ENCODE results near the gene USF2. TPM values are rescaled to one million over a fixed set of nuclear protein-coding genes. Genes with fewer than 3 reads are reported as not detected.

The USF2 gene
- total RNA-seq, 4 donors from 2014 or later, result 42.4 to 121 (median 99.2) TPM

DNA sequence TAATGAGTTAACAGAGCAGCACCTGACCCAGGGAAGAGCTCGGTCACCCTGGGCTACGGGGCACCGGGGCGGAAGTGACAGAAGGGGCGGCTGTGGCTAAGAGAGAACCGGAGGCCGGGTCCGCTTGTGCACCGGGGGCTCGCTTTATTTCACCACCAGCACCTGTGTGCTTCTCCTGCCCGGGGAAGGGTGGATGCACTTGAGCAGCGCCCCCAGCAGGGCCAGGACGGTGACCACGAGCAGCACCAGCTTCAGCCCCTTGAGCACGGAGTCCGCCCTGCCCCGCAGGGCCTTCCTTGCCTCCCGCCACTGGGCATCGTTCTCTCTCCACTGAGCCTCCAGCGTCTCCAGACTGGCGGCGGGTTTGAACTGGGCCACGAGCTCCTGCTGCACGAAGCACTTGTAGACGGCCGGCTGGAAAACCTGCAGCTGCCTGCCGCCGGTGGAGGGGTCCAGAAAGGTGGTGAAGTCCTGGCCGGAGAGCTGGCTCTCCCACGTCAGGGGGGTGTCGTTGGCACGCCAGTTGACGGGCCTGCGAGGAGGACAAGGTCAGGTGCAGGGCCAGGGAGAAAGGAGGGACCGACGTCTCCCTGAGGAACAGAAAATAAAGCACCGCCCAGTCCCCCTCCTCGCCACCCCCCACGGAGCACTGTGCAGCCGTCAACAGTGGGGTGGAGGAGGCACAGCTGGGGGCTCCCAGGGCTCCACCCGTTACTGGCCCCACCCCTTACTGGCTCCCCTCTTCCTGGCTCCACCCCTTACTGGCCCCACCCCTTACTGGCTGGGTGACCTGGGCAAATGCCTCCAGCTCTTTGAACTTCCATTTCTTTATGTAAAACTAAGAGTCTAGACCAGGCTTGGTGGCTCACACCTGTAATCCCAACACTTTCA, 43.8 kb upstream of the USF2 start:
- no peak for TF ChIP-seq CTCF (IDR thresholded peaks at IDR 0.05; ENCODE audit: low read depth)

GRCh38 chr19:35225951-35226350, 42.8 kb upstream of the USF2 start:
- no peak for TF ChIP-seq CTCF (IDR thresholded peaks at IDR 0.05; ENCODE audit: low read depth)

GRCh38 chr19:35226748-35227147, 42.0 kb upstream of the USF2 start:
- no peak for TF ChIP-seq CTCF (IDR thresholded peaks at IDR 0.05; ENCODE audit: low read depth)

DNA sequence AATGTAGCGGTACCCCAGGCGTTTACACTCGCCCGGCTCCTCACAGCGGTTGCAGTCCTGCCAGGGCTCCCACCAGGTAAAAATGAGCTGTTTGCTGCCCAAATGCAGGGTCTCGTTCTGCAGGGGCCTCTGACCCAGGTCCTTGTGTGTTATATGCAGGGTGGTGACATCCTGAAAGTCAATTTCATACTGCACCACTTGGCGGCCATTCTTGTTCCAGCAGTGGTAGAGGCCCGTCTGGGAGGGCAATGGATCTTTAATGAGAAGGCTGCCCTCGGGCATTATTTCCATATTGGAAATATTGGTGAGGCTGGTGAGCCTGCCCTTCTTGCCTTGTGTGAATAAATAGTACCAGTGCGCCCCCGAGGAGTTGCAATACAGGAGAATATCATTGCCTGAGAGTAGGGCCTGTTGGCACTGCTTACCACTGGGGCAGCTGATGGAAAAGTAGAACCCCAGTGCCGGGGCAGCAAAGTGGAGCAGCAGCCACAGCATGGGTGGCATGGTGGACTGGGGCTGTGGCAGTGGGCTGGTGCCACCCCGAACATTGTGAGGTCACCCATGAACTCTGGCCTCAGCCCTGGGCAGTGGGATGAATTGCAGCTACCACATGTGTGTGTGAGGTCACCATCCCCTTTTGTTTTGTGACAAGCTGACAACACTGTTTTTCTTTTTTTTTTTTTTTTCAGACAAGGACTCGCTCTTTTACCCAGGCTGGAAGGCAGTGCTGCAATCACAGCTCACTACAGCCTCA, 40.4 kb upstream of the USF2 start, which contains the start of gene FAM187B:
TSS of gene FAM187B (minus strand) at position 563 of the 754 bp plus-strand sequence. CDS start at position 504, 59 bp downstream.
- TF ChIP-seq CTCF (IDR thresholded peaks at IDR 0.05; ENCODE audit: low read depth), result no peak

GRCh38 chr19:35229601-35230000, 39.2 kb upstream of the USF2 start:
- TF ChIP-seq CTCF (IDR thresholded peaks at IDR 0.05; ENCODE audit: low read depth), result no peak

- TF ChIP-seq CTCF (IDR thresholded peaks at IDR 0.05; ENCODE audit: low read depth), result no peak
Measured at GRCh38 chr19:35231956-35232645, 36.7 kb upstream of the USF2 start.
